IMR-90 (cell line): Measurements from ENCODE around the gene C10orf67. TPM values are rescaled to one million over a fixed set of nuclear protein-coding genes. Genes with fewer than 3 reads are reported as not detected.
A peak's percentile ranks its signal among the peaks of the same experiment; 100 is the strongest.

Experiments
- ATAC-seq: fragments of 200-7000 bp; cut with Tn5 transposase; 2 replicates; pipeline ENCODE4 v1.9.1; 2020; ENCODE audit warnings: low read depth, mild to moderate bottlenecking, moderate library complexity
- BruUV-seq: library from RNA; stranded (reverse); fragments of 400-500 nt; replicated peaks from 2 replicates; lab custom pipeline; 2021; lab: Mats Ljungman, UMichigan
- CTCF ChIA-PET: fragments of 300-600 bp; formaldehyde crosslinking; extraction: SDS; loops from one replicate; lab custom pipeline; 2021; ENCODE audit warnings: antibody characterized with exemption; lab: Yijun Ruan, JAX
- POLR2A ChIA-PET: fragments of 300-600 bp; sonication (Branson Sonifier 250); formaldehyde crosslinking; loops from one replicate; lab custom pipeline; 2022; ENCODE audit warnings: antibody characterized with exemption; ENCODE audit not compliant: unreplicated experiment; lab: Charles Lee
- DNase-seq: peaks from one replicate; pipeline ENCODE4 v3.0.0; 2013
- H2AFZ ChIP-seq: replicated peaks from 2 replicates; pipeline ENCODE3; 2013; ENCODE audit warnings: low read length, mild to moderate bottlenecking; ENCODE audit not compliant: poor library complexity
- H2AK5ac ChIP-seq: 2 replicates; pipeline ENCODE4 v1.6.1; 2013; ENCODE audit warnings: low read depth, low read length, inconsistent platforms
- H2AK9ac ChIP-seq: replicated peaks from 2 replicates; pipeline ENCODE3; 2013; ENCODE audit warnings: mild to moderate bottlenecking, low read depth, low read length, moderate library complexity; ENCODE audit not compliant: poor library complexity
- H2BK120ac ChIP-seq: 2 replicates; pipeline ENCODE4 v1.6.1; 2013; ENCODE audit warnings: low read depth, low read length, inconsistent platforms
- H2BK15ac ChIP-seq: 3 replicates; pipeline ENCODE4 v1.6.1; 2013; ENCODE audit warnings: low read depth, low read length, inconsistent platforms
- H2BK20ac ChIP-seq: 2 replicates; pipeline ENCODE4 v1.6.1; 2013; ENCODE audit warnings: low read depth, mild to moderate bottlenecking, inconsistent platforms, low read length, moderate library complexity
- H2BK5ac ChIP-seq: 2 replicates; pipeline ENCODE4 v1.6.1; 2013; ENCODE audit warnings: mild to moderate bottlenecking, low read depth, low read length, inconsistent platforms; ENCODE audit not compliant: poor library complexity, severe bottlenecking
- H3K14ac ChIP-seq: replicated peaks from 2 replicates; pipeline ENCODE4 v1.6.1; 2013; ENCODE audit warnings: low read depth, low read length, inconsistent platforms
- H3K18ac ChIP-seq: 2 replicates; pipeline ENCODE4 v1.6.1; 2013; ENCODE audit warnings: low read depth, low read length, control low read depth
- H3K23ac ChIP-seq: 2 replicates; pipeline ENCODE4 v1.6.1; 2013; ENCODE audit warnings: low read depth, low read length, inconsistent platforms
- H3K27ac ChIP-seq: 2 replicates; pipeline ENCODE4 v1.5.1; 2013; ENCODE audit warnings: mild to moderate bottlenecking, control low read depth, low read length; ENCODE audit not compliant: insufficient read depth
- H3K27me3 ChIP-seq: 2 replicates; pipeline ENCODE4 v1.6.1; 2013; ENCODE audit warnings: low read length; ENCODE audit not compliant: control insufficient read depth, insufficient read depth
- H3K36me3 ChIP-seq: 2 replicates; pipeline ENCODE4 v1.6.1; 2013; ENCODE audit warnings: low read length, mixed read lengths; ENCODE audit not compliant: control insufficient read depth, insufficient read depth
- H3K4ac ChIP-seq: 2 replicates; pipeline ENCODE4 v1.6.1; 2013; ENCODE audit warnings: low read depth, low read length, inconsistent platforms
- H3K4me1 ChIP-seq: 2 replicates; pipeline ENCODE4 v1.6.1; 2013; ENCODE audit warnings: low read length, mixed read lengths; ENCODE audit not compliant: control insufficient read depth, insufficient read depth
- H3K4me2 ChIP-seq: 2 replicates; pipeline ENCODE4 v1.6.1; 2013; ENCODE audit warnings: low read depth, mild to moderate bottlenecking, control low read depth, low read length, moderate library complexity
- H3K4me3 ChIP-seq: 2 replicates; pipeline ENCODE4 v1.5.1; 2013; ENCODE audit warnings: low read depth, mild to moderate bottlenecking, control low read depth, low read length, moderate library complexity; ENCODE audit not compliant: insufficient read depth
- H3K56ac ChIP-seq: 2 replicates; pipeline ENCODE4 v1.6.1; 2013; ENCODE audit warnings: low read length, inconsistent platforms; ENCODE audit not compliant: insufficient read depth; ENCODE audit errors: extremely low read depth
- H3K79me1 ChIP-seq, 2 experiments: 2 replicates each; pipeline ENCODE4 v1.6.1; 2013; ENCODE audit warnings: low read length in 2 of 2, inconsistent platforms in 1 of 2, low read depth in 1 of 2
- H3K9ac ChIP-seq: 2 replicates; pipeline ENCODE4 v1.6.1; 2013; ENCODE audit warnings: low read depth, low read length, control low read depth
- H3K9me1 ChIP-seq: 2 replicates; pipeline ENCODE4 v1.6.1; 2013; ENCODE audit warnings: low read length, inconsistent platforms; ENCODE audit not compliant: insufficient read depth
- H3K9me3 ChIP-seq: 2 replicates; pipeline ENCODE4 v1.6.1; 2013; ENCODE audit warnings: low read length; ENCODE audit not compliant: control insufficient read depth, insufficient read depth
- H4K20me1 ChIP-seq: 2 replicates; pipeline ENCODE4 v1.6.1; 2013; ENCODE audit warnings: low read length, inconsistent platforms; ENCODE audit not compliant: insufficient read depth
- H4K5ac ChIP-seq: 2 replicates; pipeline ENCODE4 v1.6.1; 2013; ENCODE audit warnings: mild to moderate bottlenecking, low read depth, low read length, control low read depth
- H4K8ac ChIP-seq, 2 experiments: 2 replicates each; pipeline ENCODE4 v1.6.1; 2013; ENCODE audit warnings: low read depth in 2 of 2, low read length in 2 of 2, control low read depth in 1 of 2, inconsistent platforms in 1 of 2
- H4K91ac ChIP-seq: 2 replicates; pipeline ENCODE4 v1.6.1; 2013; ENCODE audit warnings: low read depth, low read length, inconsistent platforms; ENCODE audit not compliant: insufficient read depth
- CEBPB ChIP-seq: IDR thresholded peaks from 2 replicates; pipeline ENCODE4 v1.6.1; 2012; ENCODE audit warnings: low read depth, low read length, improper control_type of control experiment
- FOS ChIP-seq: fragments of 150-350 bp; IDR thresholded peaks from 2 replicates; pipeline ENCODE4 v1.6.1; 2016; ENCODE audit warnings: low read depth, low read length
- MAFK ChIP-seq: IDR thresholded peaks from 2 replicates; pipeline ENCODE4 v1.6.1; 2012; ENCODE audit warnings: low read depth, low read length, improper control_type of control experiment
- MXI1 ChIP-seq: IDR thresholded peaks from 2 replicates; pipeline ENCODE4 v1.6.1; 2012; ENCODE audit warnings: low read depth, mild to moderate bottlenecking, low read length, moderate library complexity, borderline replicate concordance
- NFE2L2 ChIP-seq: fragments of 150-350 bp; IDR thresholded peaks from 2 replicates; pipeline ENCODE4 v1.6.1; 2016; ENCODE audit warnings: low read depth, mild to moderate bottlenecking, low read length
- POLR2A ChIP-seq: IDR thresholded peaks from 2 replicates; pipeline ENCODE4 v1.6.1; 2012; ENCODE audit warnings: mild to moderate bottlenecking, low read depth, low read length
- WGBS, 2 experiments: methylation state at CpG; one replicate each; pipeline versions ENCODE4 v1.1.5 to v1.1.7; 2013; ENCODE audit warnings: missing lambda C conversion rate in 2 of 2; ENCODE audit not compliant: insufficient read length in 1 of 2; ENCODE audit errors: extremely low coverage in 2 of 2; 5-methylcytosine and 5-hydroxymethylcytosine counted together
- dilution Hi-C: fragments of 300-500 bp; cut with HindIII; formaldehyde crosslinking; loops from one replicate; pipeline ENCODE4 v1.14.3; 2018; ENCODE audit warnings: low sequenced_read_pairs; ENCODE audit not compliant: unreplicated experiment
- in situ Hi-C: fragments of 300-500 bp; cut with MboI; formaldehyde crosslinking; loops from 3 replicates; pipeline ENCODE4 v1.14.3; 2019; ENCODE audit warnings: low sequenced_read_pairs, inconsistent platforms, mixed read lengths
- intact Hi-C: fragments of 100-400 bp; cut with micrococcal nuclease; formaldehyde crosslinking; loops from 2 replicates; pipeline ENCODE4 v1.10.0; 2022
- polyA plus RNA-seq, 3 experiments: library from polyadenylated mRNA; depleted of rRNA; stranded (reverse); fragments of >200 nt; gene quantifications; 2 replicates each; pipeline ENCODE4 v1.2.3, GENCODE V29; 2012; ENCODE audit warnings: low replicate concordance in 1 of 3
- total RNA-seq: library from RNA; depleted of rRNA; stranded (reverse); fragments of >200 nt; gene quantifications from 2 replicates; pipeline ENCODE4 v1.2.3, GENCODE V29; 2012

Gene C10orf67
- total and polyA plus RNA-seq, 2 of the 4 experiments (the other 2 are of a cell fraction) = 0.15 to 0.18 TPM

GRCh38 chr10:23345861-23346260, 1.3 kb upstream of the C10orf67 start:
- no peaks in the 10 kb centered on the region for H4K20me1 ChIP-seq
- H3K23ac ChIP-seq = no peak overlapping the region
- POLR2A ChIA-PET = no interaction called here
- no peak overlapping the region for H3K4me3 ChIP-seq
- H3K9me1 ChIP-seq = no peaks in the 10 kb centered on the region
- H2BK20ac ChIP-seq = no peak overlapping the region
- H3K4me1 ChIP-seq = peaks cover 3% of the 10 kb centered on the region
- intact Hi-C loops (loop anchor here (2.0 kb wide), 1 partner anchor 95 kb away; no protein-coding TSS in a partner anchor), dilution Hi-C loops (no loop called here), in situ Hi-C loops (no loop called here)
- no peak overlapping the region for H2AK9ac ChIP-seq
- CTCF ChIA-PET = no interaction called here
- BruUV-seq = no TSS peak
- no peaks in the 10 kb centered on the region for H3K79me1 ChIP-seq
- H3K9ac ChIP-seq = no peak overlapping the region
- no peaks in the 10 kb centered on the region for H3K27me3 ChIP-seq
- H3K36me3 ChIP-seq = no peaks in the 10 kb centered on the region
- H2AFZ ChIP-seq = no peak overlapping the region
- peak overlapping the region; percentile 34; the same call in 1 of the 2 replicates for H3K18ac ChIP-seq
- H2BK120ac ChIP-seq = no peak overlapping the region
- no peak overlapping the region for H2AK5ac ChIP-seq
- no peak overlapping the region for H3K56ac ChIP-seq
- peak; percentile 64 for TF ChIP-seq FOS
- TF ChIP-seq MAFK = 0 out of 2 replicates have a peak, but pooled peaks have one; percentile 8
- no peak for TF ChIP-seq POLR2A
- TF ChIP-seq CEBPB = peak; percentile 90
- TF ChIP-seq NFE2L2 = peak; percentile 60
- TF ChIP-seq MXI1 = no peak
- peak overlapping the region; percentile 27 for H2BK5ac ChIP-seq
- H3K4me2 ChIP-seq = peak overlapping the region; percentile 2; the same call in 1 of the 2 replicates
- no peak overlapping the region for H2BK15ac ChIP-seq
- ATAC-seq (peak; percentile 71), DNase-seq (peak; percentile 94)
- no peak overlapping the region for H3K4ac ChIP-seq
- H4K8ac ChIP-seq = no peak overlapping the region
- no CpG with 5 or more reads among the region's 5 CpGs for WGBS, 2 experiments
- no peak overlapping the region for H3K27ac ChIP-seq
- H4K5ac ChIP-seq = no peak overlapping the region
- no peak overlapping the region for H4K91ac ChIP-seq
- no peaks in the 10 kb centered on the region for H3K9me3 ChIP-seq
- no peak overlapping the region for H3K14ac ChIP-seq
